ENCODE results near the gene PSMD6.

- TF ChIP-seq CTCF (conservative IDR thresholded peaks at IDR 0.05) = no peak
- no peak for TF ChIP-seq ZFX (IDR thresholded peaks at IDR 0.05)
Observed at GRCh38 chr3:64039981-64040733, 16.9 kb upstream of the PSMD6 start.

Measured in C4-2B (cell line).